ENCODE data around the gene LRRC8D.

The LRRC8D gene

DNA sequence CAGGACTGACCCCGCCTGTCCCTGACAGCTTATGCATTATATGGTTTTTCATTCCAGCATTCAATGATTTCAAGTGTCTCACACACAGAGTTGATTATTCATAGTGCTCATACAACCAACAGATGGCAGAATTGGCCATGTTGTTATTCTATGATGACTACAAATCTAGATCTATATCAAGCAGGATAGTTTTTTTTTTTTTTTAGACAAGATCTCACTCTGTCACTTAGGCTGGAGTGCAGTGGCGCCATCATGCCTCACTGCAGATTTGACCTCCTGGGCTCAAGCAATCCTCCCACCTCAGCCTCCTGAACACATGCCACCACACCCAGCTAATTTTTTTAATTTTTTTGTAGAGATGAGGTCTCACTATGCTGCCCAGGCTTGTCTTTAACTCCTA is 40.1 kb upstream of the LRRC8D start:
- Histone ChIP-seq H3K9ac (no peak overlapping the region), H3K27ac (no peak overlapping the region), H3K4me3 (ENCODE audit: low read depth, low read length) (no peak overlapping the region), H3K4me2 (ENCODE audit: low read length) (no peak overlapping the region), H3K9me3 (ENCODE audit: control insufficient read depth, low read length) (no peaks in the 10 kb centered on the region), H3K36me3 (ENCODE audit: control insufficient read depth, insufficient read depth, low read length) (no peaks in the 10 kb centered on the region), H2AFZ (no peak overlapping the region), H3K4me1 (no peaks in the 10 kb centered on the region), H3K79me2 (no peaks in the 10 kb centered on the region), H3K27me3 (ENCODE audit: control insufficient read depth, insufficient read depth, low read length) (no peaks in the 10 kb centered on the region)
- TF ChIP-seq, protein P1, sequence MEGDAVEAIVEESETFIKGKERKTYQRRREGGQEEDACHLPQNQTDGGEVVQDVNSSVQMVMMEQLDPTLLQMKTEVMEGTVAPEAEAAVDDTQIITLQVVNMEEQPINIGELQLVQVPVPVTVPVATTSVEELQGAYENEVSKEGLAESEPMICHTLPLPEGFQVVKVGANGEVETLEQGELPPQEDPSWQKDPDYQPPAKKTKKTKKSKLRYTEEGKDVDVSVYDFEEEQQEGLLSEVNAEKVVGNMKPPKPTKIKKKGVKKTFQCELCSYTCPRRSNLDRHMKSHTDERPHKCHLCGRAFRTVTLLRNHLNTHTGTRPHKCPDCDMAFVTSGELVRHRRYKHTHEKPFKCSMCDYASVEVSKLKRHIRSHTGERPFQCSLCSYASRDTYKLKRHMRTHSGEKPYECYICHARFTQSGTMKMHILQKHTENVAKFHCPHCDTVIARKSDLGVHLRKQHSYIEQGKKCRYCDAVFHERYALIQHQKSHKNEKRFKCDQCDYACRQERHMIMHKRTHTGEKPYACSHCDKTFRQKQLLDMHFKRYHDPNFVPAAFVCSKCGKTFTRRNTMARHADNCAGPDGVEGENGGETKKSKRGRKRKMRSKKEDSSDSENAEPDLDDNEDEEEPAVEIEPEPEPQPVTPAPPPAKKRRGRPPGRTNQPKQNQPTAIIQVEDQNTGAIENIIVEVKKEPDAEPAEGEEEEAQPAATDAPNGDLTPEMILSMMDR (IDR thresholded peaks at IDR 0.05) = no peak

DNA sequence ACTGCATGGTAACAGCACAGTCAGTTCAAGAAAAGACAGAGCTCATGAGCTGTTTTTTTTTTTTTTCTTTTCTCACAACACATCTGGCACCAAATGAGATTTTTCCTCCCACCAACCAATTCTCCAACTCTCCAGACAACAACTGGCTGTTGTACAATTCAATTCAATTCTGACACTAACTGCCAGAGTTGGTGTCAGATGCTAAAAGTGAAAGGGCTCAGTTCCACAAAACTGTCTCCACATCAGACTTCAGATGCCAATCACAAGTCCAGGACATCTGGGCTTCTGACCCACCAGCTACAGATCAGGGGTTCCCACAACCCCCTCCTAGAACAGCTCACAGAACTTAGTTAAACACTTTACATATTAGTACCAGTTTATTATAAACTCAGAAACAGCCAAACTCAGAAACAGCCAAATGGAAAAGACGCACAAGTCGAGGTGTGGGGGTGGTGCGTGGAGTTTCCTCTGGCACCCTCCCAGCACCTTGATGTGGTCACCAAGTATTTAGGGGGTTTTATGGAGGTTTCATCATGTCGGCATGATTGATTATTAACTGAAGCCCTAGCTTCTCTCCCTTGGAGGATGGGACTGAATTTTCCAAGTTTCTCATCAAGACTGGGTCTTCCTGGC is 39.2 kb upstream of the LRRC8D start:
- TF ChIP-seq, protein P1 (IDR thresholded peaks at IDR 0.05) = no peak
- no peak overlapping the region for H3K4me3 ChIP-seq (ENCODE audit: low read depth, low read length)
- H3K79me2 ChIP-seq = no peaks in the 10 kb centered on the region
- no peak overlapping the region for H3K9ac ChIP-seq
- no peak overlapping the region for H3K4me2 ChIP-seq (ENCODE audit: low read length)
- H3K9me3 ChIP-seq (ENCODE audit: control insufficient read depth, low read length) = no peaks in the 10 kb centered on the region
- H3K27me3 ChIP-seq (ENCODE audit: control insufficient read depth, insufficient read depth, low read length) = no peaks in the 10 kb centered on the region
- H3K27ac ChIP-seq = no peak overlapping the region
- no peaks in the 10 kb centered on the region for H3K4me1 ChIP-seq
- no peaks in the 10 kb centered on the region for H3K36me3 ChIP-seq (ENCODE audit: control insufficient read depth, insufficient read depth, low read length)
- no peak overlapping the region for H2AFZ ChIP-seq

DNA sequence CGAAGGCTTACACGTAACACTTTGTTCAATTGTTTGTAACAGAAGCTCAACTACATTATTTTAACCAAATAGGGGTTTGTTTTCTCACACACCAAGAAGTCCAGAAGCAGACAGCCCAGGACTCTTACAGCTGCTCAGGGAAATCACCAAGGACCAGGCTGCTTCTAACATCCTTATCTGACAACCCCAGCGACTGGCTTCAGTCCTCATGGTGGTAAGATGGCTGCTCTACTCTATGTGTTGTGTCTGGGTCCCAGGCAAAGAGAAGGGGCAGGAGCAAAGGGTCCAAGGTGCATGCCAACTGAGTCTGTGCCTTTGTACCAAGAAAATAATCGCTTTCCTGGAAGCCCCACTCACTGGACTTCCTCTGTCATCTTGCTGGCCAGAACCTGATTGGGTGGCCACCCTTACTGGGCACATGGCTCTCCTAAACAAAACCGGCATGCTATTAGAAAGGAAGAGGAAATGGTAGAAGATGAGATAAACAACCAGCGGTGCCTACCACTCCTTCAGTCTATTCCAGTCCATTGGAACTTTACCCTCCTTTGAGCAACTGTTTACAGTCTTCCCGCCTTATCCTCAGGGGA is 34.1 kb upstream of the LRRC8D start:
- H3K36me3 ChIP-seq (ENCODE audit: control insufficient read depth, insufficient read depth, low read length) = no peaks in the 10 kb centered on the region
- H3K27me3 ChIP-seq (ENCODE audit: control insufficient read depth, insufficient read depth, low read length) = no peaks in the 10 kb centered on the region

DNA sequence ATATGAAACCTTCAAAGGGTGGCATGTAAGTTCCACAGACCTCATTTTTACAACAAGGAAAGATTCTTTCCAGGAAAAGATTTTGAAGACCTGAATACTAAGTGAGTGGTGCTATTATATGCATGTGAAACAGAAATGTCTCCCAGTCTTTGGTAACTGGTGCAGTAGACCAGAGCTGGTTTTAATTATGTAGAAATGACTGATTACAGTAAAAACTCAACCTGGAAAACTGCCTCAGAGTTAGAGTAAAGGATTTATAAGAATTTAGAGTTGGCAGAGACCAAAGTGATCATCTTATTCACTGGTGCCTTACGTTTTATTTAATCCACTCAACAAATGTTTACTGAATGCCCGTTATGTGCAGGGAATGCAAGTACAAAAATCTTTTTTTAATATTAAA is 30.2 kb upstream of the LRRC8D start:
- Histone ChIP-seq H3K4me3 (ENCODE audit: low read depth, low read length) (no peak overlapping the region), H3K4me1 (no peaks in the 10 kb centered on the region), H3K27ac (no peak overlapping the region), H3K9me3 (ENCODE audit: control insufficient read depth, low read length) (no peaks in the 10 kb centered on the region), H3K4me2 (ENCODE audit: low read length) (no peak overlapping the region), H3K9ac (no peak overlapping the region), H3K79me2 (no peaks in the 10 kb centered on the region), H3K36me3 (ENCODE audit: control insufficient read depth, insufficient read depth, low read length) (no peaks in the 10 kb centered on the region), H3K27me3 (ENCODE audit: control insufficient read depth, insufficient read depth, low read length) (no peaks in the 10 kb centered on the region), H2AFZ (no peak overlapping the region)
- TF ChIP-seq, protein P1 (IDR thresholded peaks at IDR 0.05) = no peak

More for the DNA sequence above, 34.1 kb upstream of the LRRC8D start:
- H3K4me3 ChIP-seq (ENCODE audit: low read depth, low read length) = no peak overlapping the region
- H3K4me2 ChIP-seq (ENCODE audit: low read length) = no peak overlapping the region
- no peaks in the 10 kb centered on the region for H3K4me1 ChIP-seq
- no peak overlapping the region for H3K9ac ChIP-seq
- no peaks in the 10 kb centered on the region for H3K79me2 ChIP-seq
- H3K27ac ChIP-seq = no peak overlapping the region
- H2AFZ ChIP-seq = no peak overlapping the region
- TF ChIP-seq, protein P1 (IDR thresholded peaks at IDR 0.05) = no peak
- H3K9me3 ChIP-seq (ENCODE audit: control insufficient read depth, low read length) = no peaks in the 10 kb centered on the region

Measured in parathyroid adenoma (tissue), 2 donors.